GM12864 (cell line): ENCODE data around the gene BICC1.

Experiments
- DNase-seq: peaks from one replicate; pipeline ENCODE4 v3.0.0-alpha.2; 2011; ENCODE audit warnings: low read depth
- H3K4me3 ChIP-seq: 2 replicates; pipeline ENCODE4 v1.5.1; 2011; ENCODE audit warnings: mild to moderate bottlenecking, low read depth, low read length, control low read depth
- TF ChIP-seq, protein P1 (sequence below): IDR thresholded peaks from 2 replicates; pipeline ENCODE4 v1.5.1; 2011; ENCODE audit warnings: low read depth, mild to moderate bottlenecking, moderate library complexity, low read length, control low read depth, inconsistent platforms; ENCODE audit errors: missing control alignments

Gene BICC1

DNA sequence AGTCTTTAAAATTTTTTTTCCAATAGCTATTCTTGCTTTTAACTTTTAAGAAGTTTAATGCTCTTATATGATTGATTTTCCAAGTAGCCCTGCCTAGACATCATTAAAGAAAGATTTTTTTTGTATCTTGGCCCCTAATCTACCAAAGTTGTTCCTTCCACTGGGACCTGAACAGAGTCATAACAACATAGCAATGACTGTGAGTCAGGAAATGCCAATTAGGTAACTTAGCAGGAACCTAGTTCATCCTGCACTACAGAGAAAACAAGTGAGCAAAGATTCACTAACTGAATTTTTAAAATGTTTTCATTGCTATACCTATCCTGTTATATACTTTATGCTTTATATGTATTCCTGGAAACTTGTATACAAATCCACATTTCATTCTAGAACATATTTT is 284.7 kb downstream of the BICC1 start:
- no peak overlapping the region for H3K4me3 ChIP-seq
- TF ChIP-seq, protein P1, sequence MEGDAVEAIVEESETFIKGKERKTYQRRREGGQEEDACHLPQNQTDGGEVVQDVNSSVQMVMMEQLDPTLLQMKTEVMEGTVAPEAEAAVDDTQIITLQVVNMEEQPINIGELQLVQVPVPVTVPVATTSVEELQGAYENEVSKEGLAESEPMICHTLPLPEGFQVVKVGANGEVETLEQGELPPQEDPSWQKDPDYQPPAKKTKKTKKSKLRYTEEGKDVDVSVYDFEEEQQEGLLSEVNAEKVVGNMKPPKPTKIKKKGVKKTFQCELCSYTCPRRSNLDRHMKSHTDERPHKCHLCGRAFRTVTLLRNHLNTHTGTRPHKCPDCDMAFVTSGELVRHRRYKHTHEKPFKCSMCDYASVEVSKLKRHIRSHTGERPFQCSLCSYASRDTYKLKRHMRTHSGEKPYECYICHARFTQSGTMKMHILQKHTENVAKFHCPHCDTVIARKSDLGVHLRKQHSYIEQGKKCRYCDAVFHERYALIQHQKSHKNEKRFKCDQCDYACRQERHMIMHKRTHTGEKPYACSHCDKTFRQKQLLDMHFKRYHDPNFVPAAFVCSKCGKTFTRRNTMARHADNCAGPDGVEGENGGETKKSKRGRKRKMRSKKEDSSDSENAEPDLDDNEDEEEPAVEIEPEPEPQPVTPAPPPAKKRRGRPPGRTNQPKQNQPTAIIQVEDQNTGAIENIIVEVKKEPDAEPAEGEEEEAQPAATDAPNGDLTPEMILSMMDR, result no peak
- DNase-seq, result no peak

DNA sequence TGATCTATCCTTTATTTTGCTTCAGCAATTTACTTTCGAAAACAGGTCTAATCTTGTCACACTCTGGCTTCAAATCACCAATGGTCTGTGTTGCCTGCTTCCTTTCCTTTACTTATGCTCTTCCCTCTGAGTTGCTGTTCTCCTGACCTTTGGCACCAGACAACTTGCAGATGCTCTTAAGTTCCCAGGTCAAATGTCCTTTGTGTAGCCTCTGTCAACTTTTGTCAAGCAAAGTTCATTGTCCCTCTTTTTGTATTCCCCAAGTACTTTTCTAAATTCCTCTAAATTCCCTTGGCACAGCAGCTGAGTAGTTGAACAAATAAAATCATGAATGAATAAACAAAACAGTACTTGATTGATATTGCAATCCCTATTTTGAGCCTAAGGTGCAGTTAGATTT is 289.4 kb downstream of the BICC1 start:
- DNase-seq, result no peak
- TF ChIP-seq, protein P1, result no peak
- H3K4me3 ChIP-seq, result no peak overlapping the region

DNA sequence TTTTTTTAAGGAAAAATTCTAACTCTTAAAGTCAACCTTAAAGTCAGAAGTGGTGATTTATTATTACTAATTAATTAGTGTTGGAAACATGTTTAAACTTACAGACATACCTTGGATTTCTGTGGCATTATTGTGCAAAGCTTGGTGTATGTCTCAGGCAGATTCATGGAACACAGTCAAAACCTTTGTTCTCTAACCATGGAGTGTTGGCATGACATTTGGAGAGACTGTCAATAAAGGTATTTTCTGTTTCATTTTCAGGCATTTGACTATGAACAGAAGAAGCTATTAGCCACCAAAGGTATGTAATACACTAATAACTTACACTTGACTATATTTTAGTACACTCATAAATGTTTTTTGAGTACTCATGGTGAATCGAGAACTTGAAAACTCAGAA is 293.7 kb downstream of the BICC1 start:
- TF ChIP-seq, protein P1, result no peak
- no peak overlapping the region for H3K4me3 ChIP-seq
- no peak for DNase-seq

DNA sequence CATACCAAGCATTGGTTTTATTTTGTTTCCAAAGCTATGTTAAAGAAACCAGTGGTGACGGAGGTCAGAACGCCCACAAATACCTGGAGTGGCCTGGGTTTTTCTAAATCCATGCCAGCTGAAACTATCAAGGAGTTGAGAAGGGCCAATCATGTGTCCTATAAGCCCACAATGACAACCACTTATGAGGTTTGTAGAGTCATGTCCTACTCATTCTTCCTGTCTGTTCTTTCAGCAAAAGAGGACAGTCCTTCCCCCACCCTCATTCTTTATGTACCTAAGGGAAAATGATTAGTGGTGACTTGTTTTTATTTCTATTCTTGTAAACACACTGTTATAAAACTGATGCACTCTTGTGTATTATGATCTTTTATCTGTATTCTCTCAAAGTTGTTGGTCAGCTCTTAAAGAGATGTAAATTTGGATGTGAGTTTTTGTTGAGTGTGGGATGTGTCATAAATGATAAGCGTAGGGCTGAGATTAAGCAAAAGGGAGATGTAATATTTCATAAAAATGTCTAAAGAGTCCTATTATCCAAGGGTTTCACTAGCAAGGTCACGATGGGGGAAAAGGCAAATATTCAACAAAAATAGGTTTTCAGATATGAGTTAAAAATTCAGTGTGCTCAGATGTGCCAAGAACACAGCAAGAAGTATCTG is 294.4 kb downstream of the BICC1 start:
- no peak overlapping the region for H3K4me3 ChIP-seq
- no peak for DNase-seq
- TF ChIP-seq, protein P1, result no peak

DNA sequence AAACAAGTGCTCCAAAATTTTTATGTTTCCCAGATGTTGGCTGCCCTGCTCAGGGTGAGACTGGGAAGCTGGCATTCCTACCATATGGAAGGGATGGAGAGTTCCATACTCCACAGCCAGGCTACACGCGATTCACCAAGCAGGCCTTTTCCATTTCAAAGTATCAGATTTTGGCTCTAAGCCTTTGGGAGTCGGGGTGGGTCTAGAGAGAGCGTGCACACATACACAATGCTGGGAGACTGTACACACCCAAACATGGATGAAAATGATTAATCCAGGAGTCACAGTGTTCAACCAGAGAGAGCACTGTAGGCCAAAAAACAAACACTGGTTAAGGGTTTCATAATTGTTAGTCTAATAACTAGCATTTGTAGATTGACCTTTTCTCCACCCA is 295.0 kb downstream of the BICC1 start:
- DNase-seq, result no peak
- no peak overlapping the region for H3K4me3 ChIP-seq
- TF ChIP-seq, protein P1, result no peak

DNA sequence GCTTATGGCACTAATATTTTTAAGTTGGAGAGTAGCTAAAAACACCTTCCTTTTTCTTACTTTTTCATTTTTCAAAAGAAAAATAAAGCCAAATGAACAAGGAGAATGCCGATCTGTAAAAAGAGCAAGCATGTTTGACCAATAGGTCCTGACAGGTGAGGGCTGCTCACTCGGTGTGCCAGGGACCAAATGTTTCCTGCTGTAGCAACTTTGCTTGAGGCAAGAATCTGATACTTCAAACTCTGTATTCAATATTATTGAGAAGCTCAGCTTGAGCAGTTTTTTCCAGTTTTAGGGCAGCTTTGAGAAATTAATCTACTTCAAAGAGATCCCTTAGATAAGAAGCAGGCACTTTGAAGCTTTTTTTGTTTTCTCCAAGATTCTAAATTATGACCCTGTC is 298.1 kb downstream of the BICC1 start:
- DNase-seq, result no peak
- TF ChIP-seq, protein P1, result no peak
- no peak overlapping the region for H3K4me3 ChIP-seq

DNA sequence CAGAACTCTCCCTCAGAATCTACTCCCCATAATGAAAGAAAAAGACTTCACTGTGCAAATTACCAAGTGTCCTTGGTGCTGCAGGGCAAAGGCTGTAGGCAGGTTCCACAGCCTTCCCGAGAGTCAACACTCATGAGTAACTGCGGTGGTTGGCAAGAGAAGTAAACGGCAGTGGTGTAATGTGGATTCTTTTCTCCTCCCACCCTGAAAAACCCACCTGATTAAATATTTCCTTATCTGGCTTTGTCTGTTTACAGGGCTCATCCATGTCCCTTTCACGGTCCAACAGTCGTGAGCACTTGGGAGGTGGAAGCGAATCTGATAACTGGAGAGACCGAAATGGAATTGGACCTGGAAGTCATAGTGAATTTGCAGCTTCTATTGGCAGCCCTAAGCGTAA is 300.9 kb downstream of the BICC1 start:
- TF ChIP-seq, protein P1, result no peak
- no peak overlapping the region for H3K4me3 ChIP-seq
- DNase-seq, result no peak
